GM12891 (cell line): ENCODE data around the gene BOLA2.
"Not testable (repeated sequence)": the region's sequence is repeated elsewhere in the genome, so short reads cannot be mapped to it uniquely, and the experiment has no call there.

ENCODE experiments used
- POLR2A ChIP-seq: IDR thresholded peaks from 2 replicates; pipeline ENCODE4 v1.6.1; 2011; ENCODE audit warnings: low read depth, low read length, control low read depth
- POLR2AphosphoS5 ChIP-seq: IDR thresholded peaks from 2 replicates; pipeline ENCODE4 v1.6.1; 2011; ENCODE audit warnings: low read depth, low read length, control low read depth
- TAF1 ChIP-seq: IDR thresholded peaks from 2 replicates; pipeline ENCODE4 v1.6.1; 2011; ENCODE audit warnings: low read depth, low read length, control low read depth

DNA sequence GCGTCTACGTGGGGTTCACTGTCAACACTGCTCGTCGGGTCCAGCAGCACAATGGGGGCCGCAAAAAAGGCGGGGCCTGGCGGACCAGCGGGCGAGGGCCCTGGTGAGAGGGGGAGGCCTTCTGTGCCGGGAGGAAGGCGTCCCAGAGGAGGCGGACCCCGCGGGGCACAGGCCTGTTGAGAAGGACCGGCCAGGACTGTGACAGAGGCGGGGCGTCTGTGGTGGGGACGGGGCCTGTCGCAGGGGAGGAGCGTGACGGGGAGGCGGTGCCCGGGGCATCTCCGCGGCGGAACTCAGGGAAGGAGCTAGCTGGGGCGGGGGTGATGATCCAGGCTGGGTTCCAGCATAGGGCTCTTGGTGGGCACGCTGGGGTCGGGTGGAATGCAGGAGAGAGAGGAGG is 677 bp upstream of the BOLA2 start:
- TF ChIP-seq POLR2AphosphoS5, POLR2A, TAF1: not testable (repeated sequence)
